ENCODE results near the gene NACAD.

Gene NACAD

GRCh38 chr7:45088821-45089340, at the start of gene NACAD:
TSS of gene NACAD (minus strand) at chr7:45088969. CDS start at chr7:45088894, 75 bp downstream.
- DNase-seq (ENCODE audit: low read depth) = peak; percentile 18

GRCh38 chr7:45136106-45137060, 47.6 kb upstream of the NACAD start:
- DNase-seq (ENCODE audit: low read depth) = peak; percentile 19

GRCh38 chr7:45133877-45134276, 45.1 kb upstream of the NACAD start:
- no peak for DNase-seq (ENCODE audit: low read depth)

GRCh38 chr7:45133352-45133751, 44.6 kb upstream of the NACAD start:
- no peak for DNase-seq (ENCODE audit: low read depth)

GRCh38 chr7:45132708-45133320, 44.0 kb upstream of the NACAD start:
- no peak for DNase-seq (ENCODE audit: low read depth)

GRCh38 chr7:45131891-45132290, 43.1 kb upstream of the NACAD start:
- DNase-seq (ENCODE audit: low read depth) = no peak

GRCh38 chr7:45130910-45131309, 42.1 kb upstream of the NACAD start:
- DNase-seq (ENCODE audit: low read depth) = no peak

- DNase-seq (ENCODE audit: low read depth) = no peak
These were observed 41.1 kb upstream of the NACAD start for GRCh38 chr7:45129906-45130305.

GRCh38 chr7:45129181-45129800, 40.5 kb upstream of the NACAD start:
- DNase-seq (ENCODE audit: low read depth) = no peak

- no peak for DNase-seq (ENCODE audit: low read depth)
These were observed 38.2 kb upstream of the NACAD start for GRCh38 chr7:45126920-45127319.

- DNase-seq (ENCODE audit: low read depth) = no peak
These were observed 37.4 kb upstream of the NACAD start for GRCh38 chr7:45126201-45126600.

- DNase-seq (ENCODE audit: low read depth) = no peak
These were observed 36.6 kb upstream of the NACAD start for GRCh38 chr7:45125193-45125904.

GRCh38 chr7:45123913-45124710, 35.3 kb upstream of the NACAD start:
- no peak for DNase-seq (ENCODE audit: low read depth)

GRCh38 chr7:45122975-45123860, 34.4 kb upstream of the NACAD start:
- DNase-seq (ENCODE audit: low read depth) = no peak

- no peak for DNase-seq (ENCODE audit: low read depth)
These were observed 30.8 kb upstream of the NACAD start for GRCh38 chr7:45119550-45119949.

- no peak for DNase-seq (ENCODE audit: low read depth)
These were observed 30.1 kb upstream of the NACAD start for GRCh38 chr7:45118889-45119331.

- no peak for DNase-seq (ENCODE audit: low read depth)
These were observed 29.5 kb upstream of the NACAD start for GRCh38 chr7:45118292-45118691.

- DNase-seq (ENCODE audit: low read depth) = no peak
These were observed 28.8 kb upstream of the NACAD start for GRCh38 chr7:45117582-45117981.

- no peak for DNase-seq (ENCODE audit: low read depth)
These were observed 27.3 kb upstream of the NACAD start for GRCh38 chr7:45116048-45116447.

- DNase-seq (ENCODE audit: low read depth) = no peak
These were observed 26.2 kb upstream of the NACAD start for GRCh38 chr7:45114926-45115325.
